ENCODE measurements around the gene DIP2C.
"Not testable (repeated sequence)": the region's sequence is repeated elsewhere in the genome, so short reads cannot be mapped to it uniquely, and the experiment has no call there.

The DIP2C gene

DNA sequence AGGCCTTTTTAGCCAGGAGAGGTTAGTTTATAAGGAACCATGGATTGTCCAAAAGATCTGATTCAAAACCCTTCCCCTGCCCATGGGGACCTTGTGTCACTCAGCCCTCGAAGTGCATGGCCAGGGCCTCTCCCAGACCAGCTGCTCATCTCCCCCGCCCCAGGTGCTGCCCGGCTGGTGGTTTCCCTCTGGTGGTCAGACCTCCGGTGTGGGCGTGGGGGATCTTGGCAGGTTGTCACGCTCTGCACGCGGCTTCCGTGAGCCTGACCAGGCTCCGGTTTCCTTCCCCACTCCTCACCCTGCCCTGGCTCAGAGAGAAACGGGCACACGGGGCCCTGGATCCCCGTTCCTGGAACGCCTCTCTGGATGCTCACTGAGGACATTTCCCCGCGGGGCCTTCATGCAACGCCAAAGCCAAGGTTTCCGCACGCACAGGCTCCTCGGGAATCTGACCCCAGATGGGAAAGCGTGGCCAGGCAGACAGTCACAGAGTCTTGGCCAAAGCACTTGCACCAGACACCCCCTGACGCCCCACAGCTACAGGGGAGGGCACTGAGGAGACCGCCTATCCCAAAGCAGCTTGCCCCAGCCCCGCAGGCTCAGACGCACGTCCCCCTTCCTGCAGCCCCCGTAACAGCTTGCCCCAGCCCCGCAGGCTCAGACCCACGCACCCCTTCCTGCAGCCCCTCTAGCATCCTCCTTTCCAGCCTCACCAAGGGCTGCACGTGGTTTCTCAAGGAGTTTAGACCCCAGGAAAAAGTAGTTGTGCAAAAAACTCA is 7.8 kb upstream of the DIP2C start:
- no peak for FAIRE-seq

DNA sequence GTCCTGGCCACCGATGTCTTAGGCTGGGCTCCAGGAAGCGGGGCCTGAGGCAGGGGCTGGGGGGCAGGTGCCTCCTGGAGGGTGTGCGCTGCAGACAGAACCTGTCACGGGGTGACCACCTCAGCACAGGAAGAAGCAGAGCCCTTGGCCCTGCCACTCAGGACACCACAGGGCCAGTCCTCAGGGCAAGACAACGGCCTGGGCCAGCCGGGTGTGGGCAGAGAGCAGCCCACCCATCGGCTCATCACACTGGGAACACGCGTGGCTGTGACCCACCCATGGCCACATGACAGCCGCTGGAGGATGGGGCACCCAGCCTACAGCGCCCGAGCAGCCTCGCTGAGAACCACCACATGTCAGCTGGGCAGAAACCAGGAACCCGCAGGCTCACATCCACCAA is 5.9 kb upstream of the DIP2C start:
- no peak for FAIRE-seq

DNA sequence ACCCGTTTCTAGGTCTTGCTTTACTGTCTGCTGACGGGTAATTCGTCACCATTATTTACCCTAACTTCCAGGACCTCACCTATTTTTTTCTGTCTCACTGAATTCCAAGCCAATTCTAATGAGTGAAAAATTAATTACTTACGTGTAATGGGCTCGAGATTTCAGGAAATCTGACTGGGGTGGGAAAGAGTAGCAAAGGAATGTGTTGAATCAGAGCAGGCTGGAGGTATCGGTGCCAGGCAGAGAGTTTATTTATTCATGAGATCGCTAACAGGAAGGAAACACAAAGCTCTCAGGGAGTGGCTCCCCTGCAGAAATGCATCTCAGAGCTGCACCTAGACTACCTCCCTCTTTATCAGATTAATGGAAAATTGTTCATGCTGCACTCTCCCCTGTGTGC is 4.0 kb upstream of the DIP2C start:
- FAIRE-seq: no peak

DNA sequence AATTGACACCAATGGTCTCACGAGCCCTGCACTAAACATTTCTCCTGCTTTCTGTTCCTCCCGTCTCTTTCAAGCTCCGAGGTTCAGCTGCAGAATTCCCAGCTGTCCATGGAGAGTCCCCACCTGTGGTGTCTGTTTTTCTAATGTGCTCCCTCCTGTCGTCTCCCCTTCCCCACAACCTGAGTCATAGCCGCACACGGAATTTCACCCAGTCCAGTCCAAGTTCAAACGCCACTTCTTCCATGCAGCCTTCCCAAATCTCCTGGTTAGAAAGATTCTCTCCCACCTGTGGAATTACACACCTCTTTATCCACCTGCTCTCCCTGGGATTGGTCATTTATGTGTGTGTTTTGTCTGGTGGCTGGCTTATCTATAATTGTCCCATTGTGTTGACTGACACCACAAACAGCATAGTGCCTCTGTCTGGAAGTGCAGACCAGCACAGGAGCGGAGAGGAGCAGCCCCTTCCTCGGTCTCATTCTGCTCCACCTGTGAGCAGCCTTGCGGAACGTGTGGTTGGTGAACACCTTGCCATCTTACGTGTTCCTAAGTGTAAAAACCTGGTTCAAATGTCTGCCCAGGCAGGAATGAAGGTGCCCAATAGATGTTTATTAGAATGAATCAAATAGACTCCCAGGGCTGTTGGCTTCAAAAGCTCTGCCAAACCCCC is 3.3 kb upstream of the DIP2C start:
- no peak for FAIRE-seq

DNA sequence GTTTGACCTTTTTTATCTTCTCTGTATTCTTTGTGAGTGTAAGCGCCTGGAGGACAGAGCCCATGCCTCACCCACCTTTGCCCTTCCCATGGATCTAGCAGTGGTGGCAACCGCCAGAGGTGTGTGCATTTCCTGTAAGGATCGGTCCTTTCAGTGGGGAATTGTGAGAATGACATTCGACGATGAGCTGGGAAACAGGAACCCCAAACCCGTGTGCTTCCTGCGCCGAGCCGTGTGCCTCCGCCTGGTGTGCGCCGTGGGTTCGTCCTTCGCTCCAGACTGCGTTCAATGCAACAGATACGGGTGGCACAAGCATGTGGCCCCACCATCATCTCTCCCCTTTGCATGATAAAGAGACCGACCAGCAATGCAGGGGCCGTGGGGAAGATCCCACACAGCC is 1.7 kb upstream of the DIP2C start:
- no peak for FAIRE-seq

DNA sequence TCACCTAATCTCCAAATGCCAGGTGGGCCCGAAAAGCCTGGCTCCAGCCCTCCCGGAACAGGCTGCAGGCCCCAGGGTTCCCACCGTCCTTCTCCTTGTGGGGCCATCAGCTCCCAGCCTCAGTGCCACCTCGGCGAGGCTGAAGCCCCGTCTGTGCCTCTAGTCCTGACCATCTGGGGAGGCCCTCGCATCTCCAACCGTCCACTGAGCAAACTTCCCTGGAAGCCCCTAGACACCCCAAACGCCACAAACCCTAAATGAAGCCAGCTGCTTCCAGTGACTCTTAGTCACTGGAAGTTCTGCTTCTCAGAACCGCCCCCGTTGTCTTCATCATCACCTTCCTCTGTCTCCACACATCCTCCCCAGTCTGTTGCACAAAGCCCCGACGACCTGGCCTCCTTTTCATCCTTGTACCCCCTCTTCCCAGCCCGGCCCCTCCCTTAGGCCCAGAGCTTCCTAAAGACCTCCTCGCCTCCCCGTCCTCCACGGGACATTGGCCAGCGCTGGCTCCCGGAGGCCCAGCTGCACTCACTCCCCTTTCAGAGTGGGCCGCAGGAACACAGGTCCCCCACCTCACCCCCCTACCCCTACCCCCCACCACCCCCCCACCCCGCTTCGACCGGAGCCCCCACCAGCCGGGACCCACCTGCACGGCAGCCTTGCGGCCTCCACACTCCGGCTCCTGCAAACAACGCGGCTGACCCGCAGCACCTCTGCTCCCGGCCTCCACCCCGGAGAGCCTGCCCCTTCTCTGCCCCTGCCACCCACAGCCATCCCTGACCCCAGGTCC is 1.1 kb upstream of the DIP2C start:
- no peak for FAIRE-seq

DNA sequence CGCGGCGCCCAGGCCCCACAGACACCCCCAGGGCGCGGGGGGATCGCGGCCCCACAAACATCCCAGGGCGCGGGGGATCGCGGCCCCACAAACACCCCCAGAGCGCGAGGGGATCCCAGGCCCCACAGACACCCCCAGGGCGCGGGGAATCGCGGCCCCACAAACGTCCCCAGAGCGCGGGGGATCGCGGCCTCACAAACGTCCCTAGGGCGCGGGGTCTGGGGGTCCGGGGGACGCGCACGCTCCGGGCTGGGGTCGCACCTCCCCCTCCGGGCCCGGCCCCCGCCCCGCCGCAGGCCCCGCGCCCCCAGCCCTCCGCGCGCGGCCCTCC is 382 bp downstream of the DIP2C start:
- FAIRE-seq: no peak

DNA sequence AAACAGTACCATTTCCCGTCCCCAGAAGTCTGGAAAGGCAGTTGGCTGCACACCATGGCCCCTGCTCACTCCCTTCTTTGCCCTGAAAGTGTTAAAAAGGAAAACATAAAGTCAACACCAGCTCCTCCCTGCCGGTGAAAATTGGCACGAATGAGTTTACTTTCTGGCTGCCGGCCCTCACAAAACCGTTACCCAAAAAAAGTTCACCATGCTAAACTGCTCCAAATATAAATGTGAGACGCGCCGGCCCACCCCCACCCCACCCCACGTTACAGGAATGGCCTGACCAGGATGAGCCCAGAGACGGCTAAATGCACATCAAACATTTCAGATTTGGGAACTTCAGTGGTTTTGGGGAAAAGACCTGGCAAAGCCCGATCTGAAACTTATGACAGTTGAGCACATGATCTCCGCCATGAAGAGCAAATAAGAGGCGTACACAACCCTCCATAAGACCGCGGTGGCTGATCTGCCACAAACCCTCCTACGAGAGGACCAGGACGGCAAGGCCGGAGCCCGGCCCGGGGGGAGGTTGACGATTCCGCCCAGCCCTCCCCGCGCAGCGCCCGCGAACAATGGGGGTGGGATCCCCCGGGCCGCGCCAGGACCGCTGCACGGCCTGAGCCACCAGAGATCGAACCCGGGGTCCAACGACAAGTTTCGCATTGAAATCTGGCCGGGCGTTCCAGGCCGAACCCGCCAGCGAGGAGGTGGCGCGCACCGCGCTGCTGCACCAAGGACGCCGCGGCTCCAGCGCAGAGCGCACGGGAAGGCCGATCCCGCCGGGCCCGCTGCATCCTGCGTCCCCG is 952 bp downstream of the DIP2C start:
- no peak for FAIRE-seq

DNA sequence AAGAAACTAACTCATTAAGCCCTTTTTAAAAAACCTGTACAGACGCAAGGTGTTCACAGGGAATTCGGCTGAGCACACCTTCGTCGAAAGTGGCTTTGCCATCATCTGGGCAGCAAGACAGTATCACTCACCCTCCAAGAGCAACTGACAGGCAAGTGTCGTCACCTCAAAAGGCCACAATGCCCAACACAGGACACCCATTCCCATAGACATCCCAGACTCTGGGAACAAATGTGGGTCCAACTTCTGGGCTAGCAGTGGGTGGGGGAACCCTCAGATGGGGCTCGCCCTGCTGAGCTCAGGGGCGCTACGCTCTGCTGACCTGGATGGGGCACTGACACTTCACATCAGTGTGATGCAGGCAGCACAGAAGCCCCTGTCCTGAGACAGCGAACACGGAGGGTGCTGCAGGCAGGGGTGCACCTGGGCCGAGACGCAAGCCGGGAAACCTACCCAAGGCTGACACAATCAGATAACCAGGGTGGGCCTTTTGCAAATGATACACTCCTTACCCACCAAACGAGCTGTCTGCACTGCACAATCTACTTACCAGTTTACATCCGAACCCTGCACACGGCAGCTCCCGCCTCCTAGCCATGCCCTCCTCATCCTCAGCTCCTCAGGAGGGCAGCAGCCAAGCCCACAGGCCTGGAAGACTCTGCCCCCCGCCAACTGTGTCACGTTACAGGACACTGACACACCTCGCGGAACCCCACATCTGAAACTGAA is 1.7 kb downstream of the DIP2C start:
- FAIRE-seq: no peak

DNA sequence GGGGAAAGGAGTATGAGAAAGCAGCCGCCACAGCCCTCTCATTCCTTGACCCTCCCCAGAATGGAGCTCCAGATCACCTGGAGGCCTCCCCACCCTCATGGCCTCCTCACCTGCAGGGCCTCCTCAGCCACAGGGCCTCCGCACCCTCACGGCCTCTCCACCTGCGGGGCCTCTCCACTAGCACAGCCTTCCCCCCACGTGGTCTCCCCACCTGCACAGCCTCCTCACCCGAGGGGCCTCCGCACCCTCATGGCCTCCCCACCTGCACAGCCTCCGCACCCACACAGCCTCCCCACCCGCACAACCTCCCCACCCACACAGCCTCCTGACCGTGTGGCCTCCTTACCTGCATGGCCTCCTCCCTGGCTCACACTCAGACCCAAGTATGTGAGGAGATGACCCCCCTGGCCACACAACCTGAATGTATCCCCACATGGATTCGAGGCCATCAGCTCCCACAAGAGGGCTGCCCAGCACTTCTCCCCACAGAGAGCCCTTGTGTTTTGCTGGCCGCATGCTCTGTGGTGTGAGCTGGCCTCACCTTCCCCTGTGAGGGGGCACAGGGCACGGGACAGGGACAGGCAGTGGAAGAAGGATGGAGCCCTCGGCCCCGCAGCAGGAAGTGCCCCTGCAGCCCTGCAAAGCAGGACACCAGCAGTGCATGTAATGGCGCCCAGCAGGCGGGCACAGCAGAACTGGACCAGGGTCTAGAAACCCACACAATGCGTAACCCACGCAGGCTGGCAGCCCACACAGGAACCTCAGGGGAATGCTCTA is 3.1 kb downstream of the DIP2C start:
- FAIRE-seq: no peak

DNA sequence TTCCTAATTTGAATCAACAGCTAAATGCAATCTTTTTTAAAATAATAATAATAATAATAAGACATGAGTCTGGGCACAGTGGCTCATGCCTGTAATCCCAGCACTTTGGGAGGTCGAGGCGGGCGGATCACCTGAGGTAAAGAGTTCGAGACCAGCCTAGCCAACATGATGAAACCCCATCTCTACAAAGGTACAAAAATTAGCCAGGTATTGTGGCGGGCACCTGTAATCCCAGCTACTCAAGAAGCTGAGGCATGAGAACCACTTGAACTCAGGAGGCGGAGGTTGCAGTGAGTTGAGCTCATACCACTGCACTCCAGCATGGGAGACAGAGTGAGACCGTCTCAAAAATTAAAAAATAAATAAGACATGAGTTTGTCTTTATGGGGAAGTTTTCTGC is 3.9 kb downstream of the DIP2C start:
- no peak for FAIRE-seq

DNA sequence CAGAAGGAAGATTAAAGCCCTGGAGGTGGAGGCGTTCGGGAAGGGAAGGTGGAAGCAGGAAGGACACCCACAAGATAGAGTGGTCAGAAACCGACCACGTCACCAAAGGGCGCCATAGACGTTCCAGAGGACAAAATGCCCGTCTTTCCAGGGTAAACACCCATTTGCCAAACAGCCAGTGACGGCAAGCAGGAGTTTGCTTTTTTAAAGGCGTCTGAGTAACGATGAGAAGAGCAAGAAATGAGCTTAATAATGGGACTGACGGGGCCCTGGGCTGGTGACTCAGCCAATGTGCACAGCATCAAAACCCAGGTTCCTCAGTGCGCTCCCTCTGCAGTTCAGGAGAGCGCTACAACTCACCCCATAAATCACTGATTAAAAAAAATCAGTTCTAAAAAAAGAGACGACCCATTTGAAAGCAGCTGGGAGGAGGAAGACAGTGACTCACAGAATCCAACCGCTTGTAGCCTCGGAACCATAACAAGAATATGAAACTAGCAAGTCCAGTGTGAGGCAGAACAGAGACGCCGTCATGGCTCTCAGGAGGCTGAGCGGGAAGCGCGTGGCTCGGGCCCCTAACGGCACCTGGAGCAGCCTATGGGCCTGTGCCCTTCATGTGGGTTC is 5.9 kb downstream of the DIP2C start:
- FAIRE-seq: no peak

DNA sequence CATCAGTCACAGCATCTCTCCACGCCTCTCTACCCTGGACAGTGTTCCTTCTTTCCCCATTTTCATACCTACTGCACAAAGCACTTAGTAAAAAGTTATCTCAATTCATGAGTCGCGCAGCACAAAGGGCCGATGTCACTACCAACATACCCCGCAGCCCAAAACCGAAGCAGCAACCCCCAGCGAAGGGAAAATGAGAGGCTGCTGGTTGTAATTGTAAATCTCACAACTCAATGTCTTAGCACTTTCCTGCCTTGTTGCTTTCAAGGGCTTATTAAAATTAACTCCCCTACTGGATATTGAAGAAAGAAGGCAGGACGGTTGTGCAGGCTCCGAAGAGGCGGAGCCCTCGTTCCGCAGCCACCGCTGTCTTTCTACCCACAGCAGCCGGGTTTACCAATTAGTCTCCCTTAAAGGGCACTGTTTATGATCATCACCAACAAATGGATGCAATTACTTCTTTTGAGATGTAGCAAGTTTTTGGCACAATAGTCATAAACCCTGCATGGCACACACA is 6.5 kb downstream of the DIP2C start:
- no peak for FAIRE-seq

DNA sequence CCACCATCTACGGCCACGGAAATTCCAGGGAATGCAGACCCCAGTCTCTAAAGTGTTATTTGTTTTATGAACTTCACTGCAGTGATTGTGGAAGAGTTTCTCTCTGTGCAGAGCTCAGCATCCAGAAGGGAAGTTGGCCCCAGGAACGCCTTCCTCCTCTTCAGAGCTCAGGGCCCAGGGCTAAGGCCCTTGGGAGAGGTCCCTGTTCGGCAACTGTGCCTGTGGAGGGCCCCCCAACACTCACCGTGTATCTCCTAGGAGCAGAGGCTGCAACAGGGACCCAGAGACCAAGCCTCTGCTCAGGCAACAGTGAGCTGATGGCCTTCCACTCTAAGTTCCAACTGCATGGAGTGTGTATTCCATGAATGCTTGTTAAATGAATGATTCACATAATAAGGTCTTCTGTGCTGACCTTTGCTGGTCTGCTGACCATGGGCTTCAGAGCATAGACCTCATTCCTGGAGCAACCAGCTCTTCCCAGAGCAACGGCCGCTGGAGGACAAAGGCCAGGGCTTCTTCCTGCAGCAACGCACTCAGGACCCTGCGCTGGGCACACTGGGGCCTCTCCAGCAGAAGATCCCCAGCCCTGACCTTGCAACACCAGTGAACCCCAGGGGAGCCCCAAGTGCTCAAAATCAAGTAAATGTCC is 7.7 kb downstream of the DIP2C start:
- FAIRE-seq: no peak

DNA sequence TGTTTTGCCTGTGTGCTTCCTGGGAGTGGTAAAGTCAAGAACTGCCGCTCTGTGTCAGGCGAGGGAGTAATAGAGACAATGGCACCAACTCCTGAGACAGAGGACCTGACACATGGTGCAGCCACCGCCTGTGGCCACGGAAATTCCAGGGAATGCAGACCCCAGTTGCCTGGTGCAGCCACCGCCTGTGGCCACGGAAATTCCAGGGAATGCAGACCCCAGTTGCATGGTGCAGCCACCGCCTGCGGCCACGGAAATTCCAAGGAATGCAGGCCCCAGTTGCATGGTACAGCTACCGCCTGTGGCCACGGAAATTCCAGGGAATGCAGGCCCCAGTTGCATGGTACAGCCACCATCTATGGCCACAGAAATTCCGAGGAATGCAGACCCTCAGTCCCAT is 8.7 kb downstream of the DIP2C start:
- FAIRE-seq: no peak

DNA sequence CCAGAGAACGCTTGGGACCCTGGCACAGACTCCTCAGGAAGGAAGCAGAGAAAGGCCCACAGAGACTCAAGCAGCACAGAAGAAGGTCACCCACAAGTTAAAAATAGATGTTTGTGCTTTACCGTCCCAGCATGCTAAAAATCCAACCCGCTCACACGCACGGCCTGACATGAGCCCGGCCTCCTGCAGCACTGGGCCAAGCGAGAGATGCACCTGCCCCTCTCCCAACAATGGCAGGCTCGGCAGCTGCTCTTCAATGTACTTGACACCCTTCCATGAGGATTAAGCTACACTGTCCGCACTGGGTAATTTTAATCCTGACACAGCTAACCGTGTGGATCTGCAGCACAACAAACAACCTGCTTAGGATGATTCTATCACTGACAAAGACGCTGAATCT is 9.3 kb downstream of the DIP2C start:
- FAIRE-seq: no peak

DNA sequence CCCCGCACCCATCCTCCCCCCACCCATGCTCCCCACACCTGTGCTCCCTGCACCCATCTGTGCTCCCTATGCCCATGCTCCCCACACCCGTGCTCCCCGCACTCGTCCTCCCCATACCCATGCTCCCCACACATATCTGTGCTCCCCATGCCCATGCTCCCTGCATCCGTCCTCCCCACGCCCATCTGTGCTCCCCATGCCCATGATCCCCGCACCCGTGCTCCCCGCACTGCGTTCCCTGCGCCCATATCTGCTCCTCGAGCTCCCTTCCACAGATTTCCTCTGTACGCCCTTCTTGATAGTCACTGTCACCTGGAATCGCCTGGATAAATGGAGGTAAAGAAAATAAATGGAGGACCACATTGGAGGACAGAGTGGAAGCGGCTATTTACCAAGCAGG is 9.9 kb downstream of the DIP2C start:
- no peak for FAIRE-seq

DNA sequence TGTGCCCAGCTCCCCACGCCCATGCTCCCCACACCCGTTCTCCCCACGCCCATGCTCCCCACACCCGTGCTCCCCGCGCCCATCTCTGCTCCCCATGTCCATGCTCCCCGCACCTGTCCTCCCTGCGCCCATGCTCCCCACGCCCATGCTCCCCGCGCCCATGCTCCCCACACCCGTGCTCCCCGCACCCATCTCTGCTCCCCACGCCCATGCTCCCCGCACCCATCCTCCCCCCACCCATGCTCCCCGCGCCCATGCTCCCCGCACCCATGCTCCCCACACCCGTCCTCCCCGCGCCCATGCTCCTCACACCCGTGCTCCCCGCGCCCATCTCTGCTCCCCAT is 10.8 kb downstream of the DIP2C start:
- FAIRE-seq: not testable (repeated sequence)

DNA sequence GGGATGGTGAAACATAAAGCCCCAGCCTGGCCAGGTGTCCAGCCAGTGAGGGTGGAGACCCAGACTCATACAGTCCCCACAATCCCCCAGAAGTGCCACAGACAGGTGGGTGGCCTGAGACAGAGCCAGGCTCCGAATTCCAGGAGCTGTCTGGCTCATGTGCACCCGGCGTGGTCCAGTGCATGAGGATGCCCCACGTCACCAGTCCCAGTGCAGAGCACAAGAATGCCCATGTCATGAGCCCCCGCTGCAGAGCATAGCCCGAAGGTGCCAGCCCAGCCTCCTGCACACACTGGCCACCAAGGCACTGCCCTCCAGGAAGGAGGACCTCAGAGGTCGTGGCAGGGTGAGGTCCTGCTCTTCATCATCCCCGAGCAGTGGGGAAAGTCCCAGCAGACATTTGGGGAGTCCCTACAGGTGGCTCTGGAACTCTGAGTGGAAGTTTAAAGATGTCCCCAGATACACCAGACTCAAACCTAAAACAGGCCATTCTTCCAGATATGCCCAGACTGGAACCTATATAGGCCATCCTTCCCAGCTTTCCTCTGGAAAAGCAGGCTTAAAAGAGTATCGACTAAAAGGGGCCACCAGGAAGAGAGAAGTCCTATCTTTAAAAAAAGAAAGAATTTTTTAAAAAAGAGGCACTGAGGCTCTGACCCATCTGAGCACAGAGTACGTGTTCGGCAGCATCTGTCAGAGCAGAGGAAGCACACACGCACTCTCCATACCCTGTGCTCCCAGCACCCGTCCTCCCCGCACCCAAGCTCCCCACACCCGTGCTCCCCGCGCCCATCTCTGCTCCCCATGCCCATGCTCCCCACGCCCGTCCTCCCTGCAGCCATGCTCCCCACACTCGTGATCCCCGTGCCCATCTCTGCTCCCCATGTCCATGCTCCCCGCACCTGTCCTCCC is 11.5 kb downstream of the DIP2C start:
- FAIRE-seq: no peak

Data from TTC549 (cell line).